RPMI7951 (cell line): ENCODE results near the gene DIPK1B. TPM values are rescaled to one million over a fixed set of nuclear protein-coding genes. Genes with fewer than 3 reads are reported as not detected.

Source experiments
- DNase-seq: peaks from one replicate; pipeline ENCODE4 v3.0.0-alpha.2; 2012; ENCODE audit warnings: low read depth
- total RNA-seq: library from RNA; depleted of rRNA; stranded (reverse); fragments of >200 nt; shearing (Covaris generic); gene quantifications from 2 replicates; pipeline ENCODE4 v1.2.3, GENCODE V29; 2014

The DIPK1B gene
- total RNA-seq, 1 experiment from 2014 or later, result not detected

DNA sequence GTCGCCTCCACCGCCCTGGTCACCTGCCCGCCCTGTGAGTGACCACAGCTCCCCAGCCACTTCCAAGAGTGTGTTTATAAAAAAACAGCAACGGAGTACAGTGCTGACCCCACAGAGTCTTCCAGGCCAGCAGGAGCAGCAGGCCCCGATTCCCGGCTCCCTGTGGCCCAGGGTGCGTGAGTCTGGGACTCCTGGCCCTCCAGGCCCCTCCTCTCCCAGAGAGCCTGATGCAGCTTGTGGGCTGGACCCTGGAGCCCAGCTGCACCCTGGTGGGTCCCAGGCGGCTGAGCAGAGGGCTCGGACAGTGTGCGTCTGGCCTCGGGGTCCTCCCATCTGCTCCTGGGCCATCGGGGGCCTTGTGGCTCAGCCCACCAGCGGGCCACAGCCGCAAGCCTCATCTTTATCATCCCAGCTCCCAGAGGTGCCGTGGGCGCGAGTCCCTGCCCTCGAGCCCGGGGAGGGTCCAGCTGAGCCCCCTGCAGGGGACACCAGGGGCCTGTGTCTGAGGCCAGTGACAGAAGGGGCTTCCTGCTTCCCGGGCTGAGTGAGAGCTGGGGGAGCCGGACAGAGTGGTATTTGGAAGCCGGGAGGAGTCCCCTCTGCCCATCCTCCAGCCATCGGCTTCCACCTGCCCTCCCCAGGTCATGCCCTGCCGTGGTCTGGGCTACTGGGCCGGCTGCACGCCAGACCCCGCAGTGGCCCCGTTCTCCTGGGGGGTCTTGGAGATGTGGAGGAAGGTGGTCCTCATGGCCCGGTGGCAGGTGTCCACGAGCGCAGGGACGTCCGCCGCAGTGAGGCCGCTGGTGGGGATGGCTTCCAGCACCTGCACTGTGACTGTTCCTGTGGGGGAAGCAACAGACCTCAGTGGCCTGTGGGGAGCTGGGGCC, 39.0 kb upstream of the DIPK1B start:
- DNase-seq, result no peak

DNA sequence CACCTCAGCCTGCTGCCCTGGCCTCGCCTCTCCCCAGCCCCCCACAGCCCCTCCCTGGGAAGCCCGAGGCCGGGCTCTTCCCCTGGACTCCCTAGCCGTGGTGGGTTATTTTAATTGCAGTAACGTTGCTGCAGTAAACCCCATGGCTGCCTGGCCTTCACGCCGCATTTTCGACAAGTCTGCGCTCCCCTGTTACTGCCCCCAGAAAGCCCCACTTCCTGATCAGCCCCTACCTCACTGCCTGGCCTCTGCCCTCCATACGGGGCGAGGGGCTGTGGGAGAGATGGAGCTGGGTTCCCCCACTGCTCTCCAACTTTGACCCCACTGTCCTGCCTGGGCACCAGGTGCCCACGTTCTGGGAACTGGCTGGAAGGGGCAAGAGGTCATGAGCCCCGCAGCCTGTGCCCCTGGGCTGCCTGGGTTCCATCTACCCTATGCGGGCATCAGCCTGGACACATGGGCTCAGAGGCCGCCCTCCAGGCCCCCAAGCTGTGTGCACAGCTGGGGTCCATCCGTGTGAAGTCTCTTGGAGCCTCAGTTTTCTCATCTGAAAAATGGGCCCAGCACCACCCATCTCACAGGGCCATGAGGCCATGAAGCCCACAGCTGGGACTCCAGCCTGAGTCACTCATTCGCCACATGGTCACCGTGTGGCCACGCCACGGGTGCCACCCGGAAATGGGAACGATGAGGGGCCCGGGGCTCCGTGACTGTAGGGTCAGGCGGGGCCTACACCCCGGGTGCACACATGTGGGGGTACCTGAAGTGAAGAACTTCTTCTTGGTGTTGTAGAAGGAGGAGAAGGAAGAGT, 38.2 kb upstream of the DIPK1B start:
- no peak for DNase-seq

DNA sequence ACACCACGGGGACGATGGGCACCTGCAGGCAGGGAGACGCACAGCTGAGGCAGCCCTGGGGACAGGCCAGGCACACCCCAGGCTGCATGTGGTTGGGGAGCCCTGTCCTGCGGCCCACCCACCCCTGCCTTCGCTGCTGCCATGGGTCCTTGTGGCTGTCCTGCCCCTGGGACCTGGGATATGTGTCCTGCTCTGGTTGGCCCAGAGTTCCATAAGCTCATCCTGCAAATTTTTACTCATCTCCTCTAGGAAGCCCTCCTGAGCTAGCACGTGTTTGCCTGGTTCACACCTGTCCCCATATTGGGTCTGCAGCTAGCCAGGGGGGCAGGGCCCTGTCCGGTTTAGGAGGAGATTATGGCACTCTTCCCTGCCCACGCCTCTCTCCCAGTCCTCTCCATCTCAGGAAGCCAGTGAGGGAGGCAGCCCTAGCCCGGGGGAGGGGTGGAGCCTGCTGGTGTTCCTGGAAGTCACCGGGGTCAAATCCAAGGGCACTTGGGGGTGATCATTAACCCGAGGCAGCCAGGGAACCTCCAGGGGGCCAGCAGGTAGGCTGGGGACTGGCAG, 37.5 kb upstream of the DIPK1B start:
- no peak for DNase-seq

DNA sequence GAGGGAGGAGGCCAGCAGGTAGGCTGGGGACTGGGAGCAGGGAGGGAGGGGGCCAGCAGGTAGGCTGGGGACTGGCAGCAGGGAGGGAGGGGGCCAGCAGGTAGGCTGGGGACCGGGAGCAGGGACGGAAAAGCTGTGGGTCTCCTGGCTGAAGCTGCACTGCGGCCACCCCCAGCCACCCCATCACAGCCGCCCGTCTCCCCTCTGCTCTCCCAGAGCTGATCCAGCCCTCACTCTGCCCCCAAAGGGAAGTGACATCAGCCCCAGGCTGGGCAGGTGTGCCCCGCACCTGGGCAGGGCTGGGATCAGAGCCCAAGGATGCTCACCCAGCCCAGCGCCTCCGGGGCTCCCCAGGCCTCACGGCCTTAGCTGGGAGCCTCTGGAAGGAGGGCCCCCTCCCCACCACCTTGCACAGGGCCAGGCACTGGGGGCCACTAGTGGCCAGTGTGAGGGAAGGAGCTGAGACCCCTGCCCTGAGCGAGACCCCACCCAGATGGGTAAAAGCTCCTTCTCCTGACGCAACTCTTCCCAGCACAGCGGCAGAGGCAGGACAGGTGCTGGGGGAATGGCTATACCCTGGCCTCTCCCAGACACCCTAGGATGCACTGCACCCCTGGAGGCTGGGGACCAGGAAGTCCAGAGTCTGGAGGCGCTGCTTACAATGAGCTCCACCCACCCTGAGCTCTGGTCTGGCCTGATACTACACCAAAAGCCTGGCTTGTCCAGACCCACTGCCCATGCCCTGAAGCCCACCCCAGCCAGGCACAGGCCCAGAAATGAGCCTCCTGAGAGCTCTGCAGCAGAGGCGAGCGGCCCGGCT, 36.7 kb upstream of the DIPK1B start:
- no peak for DNase-seq

DNA sequence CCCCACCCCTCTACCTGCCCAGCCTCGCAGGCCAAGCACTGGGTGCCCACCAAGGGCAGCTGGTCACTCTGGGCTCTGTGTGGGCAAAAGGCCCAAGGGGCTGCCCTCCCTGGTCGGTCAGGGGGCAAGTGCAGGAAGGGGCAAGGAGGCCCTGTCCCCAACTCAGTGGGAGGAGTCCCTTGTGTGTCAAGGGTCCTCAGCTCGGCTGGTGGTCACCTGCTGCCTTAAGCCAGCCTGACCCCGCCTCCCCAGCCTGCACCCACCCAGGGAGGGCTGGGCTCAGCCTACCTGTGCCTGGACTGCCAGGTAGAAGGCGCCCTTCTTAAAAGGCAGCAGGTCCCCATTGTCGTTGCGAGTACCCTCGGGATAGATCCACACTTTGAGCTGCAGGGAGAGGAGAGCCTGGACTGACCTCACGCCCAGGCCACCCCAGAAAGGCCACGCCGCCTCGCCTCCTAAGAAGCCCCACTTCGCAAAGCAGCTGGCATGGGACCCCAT, 36.0 kb upstream of the DIPK1B start:
- DNase-seq, result no peak

DNA sequence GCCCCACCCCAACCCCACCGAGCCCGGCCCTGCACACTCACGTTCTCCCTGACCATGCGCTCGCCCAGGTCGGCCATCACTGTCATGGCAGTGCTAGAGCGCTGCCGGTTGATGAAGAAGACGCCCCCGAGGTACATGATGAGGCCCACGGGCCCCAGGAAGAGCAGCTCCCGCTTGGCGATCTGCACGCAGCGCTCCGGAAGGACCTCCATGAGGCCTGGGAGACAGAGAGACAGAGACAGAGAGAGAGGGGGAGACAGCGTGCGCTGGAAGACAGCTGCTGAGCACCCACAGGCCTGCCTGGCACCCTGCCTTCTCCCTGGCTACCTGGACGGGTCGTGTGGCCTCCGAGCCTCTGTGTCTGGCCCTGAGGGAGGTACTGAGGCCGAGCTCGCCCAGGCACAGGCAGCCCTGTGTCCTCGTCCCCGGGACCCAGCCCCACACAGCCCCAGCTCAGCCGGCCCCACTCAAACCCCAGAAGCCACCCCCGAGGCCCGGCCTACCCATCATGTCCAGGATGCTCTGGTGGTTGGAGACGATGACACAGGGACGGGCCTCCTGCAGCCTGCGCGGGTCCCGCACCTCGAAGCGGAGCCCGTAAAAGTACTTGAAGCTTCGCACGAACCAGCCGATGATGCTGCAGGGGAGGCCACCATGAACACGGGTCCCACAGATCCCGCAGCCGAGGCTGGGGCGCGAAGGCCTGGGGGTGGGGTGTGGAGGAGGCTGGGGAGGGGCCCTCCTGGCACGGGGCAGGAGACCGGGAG, 35.3 kb upstream of the DIPK1B start:
- no peak for DNase-seq

DNA sequence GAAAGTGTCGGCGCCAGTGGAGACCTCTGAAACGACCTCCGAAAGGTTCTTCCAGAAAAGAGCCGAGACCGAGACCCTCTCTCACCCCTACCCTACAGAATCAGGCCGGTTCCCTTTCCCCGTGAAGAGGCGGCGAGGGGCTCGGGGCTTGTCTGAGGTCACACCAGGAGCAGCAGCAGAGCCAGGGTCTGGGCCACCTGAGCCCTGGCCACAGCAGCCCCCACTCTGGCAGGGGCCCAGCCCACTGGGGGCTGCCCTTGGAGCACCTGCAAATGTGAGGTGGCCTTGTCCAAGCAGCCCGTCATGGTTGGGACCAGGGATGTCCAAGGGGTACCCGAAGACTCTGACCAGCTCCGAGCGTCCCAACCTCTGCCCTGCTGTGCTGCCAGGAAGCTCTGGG, 34.3 kb upstream of the DIPK1B start:
- no peak for DNase-seq

DNA sequence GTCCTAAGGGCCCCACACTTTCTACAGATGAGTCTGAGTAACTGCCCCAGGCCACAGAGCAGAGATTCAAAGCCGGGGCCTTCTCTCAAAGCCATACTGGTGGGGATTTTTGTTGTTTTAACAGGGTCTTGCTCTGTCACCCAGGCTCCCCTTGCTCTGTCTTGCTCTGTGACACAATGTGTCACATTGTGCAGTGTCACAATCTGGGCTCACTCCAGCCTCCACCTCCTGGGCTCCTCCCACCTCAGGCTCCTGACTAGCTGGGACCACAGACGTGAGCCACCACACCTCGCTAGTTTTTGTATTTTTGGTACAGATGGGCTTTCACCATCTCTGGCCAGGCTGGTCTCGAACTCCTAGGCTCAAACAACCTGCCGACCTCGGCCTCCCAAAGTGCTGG, 33.7 kb upstream of the DIPK1B start:
- no peak for DNase-seq

DNA sequence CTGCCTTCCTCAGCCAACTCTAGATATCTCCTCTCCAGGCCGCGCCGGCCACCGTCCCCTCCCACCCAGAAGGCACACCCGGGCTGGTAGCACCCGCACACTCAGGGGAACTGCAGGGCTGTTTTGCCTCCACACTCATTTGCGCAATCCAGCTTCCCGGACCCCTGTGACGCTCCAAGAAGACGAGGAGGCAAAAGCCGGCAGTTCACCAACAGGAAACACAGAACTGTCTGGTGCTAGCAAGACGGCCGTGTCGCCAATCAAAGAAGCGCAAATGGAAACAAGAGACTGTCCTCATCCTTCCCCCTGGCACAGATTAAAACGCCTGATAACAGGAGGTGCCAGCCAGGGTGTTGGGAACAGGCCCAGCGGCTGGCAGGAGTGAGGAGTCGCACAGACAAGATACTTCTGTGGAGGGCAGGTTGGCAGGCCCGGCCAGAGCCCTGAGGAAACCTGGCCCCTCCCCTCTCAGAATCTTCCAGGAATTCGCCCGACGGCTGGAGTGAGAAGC, 32.9 kb upstream of the DIPK1B start:
- DNase-seq, result no peak

DNA sequence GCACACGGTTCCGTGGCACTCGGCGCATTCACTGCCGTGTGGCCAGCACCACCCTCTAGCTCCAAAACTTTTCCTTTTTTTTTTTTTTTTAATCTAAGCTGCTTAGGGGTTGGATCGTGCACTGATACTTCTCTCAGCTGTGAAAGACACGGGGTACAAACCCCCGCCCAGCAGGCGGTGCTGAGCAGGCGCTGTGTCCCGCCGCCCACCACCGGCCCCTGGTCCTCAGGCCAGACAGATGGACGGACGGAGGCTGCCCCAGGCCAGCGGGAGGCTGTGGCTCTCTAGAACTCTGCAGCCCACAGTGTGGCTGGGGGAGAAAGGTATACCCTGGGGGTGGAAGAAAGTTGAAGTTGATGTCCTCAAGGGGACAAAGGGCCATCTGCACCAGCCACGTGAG, 31.3 kb upstream of the DIPK1B start:
- no peak for DNase-seq

DNA sequence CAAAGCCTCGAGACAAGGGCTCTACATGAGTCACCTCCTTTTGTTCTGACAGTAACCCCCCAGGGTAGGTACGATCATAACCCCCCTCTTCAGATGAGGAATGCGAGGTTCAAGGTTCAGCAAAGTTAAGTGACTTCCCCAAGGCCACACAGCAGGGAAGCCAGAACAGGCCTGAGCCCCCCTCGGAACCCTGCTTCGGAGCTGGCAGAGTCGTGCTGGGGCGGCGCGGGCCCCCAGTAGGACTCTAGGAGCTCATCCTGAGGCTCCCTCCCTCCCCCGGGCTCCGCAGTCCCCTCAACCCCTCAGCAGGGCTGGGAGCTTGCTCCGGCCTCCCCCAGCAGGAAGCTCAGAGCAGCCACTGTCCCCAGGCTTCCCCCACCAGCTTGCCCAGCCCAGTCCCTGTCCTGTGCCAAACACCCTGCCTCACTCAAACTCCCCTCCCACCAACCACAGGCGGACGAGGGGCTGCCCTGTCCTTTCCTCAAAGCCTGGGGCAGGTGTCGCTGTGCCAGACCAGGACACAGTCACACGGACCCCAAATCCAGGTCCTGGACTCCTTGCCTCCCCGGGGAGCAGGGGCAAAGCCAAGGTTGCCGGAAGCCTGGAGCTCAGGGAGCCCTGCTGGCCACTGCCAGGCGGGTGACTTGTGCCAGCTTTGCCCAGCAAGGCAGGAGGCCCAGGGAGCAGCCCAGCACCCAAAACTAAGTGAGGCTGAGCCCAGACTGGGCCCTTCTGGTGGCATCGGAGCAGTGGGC, 30.2 kb upstream of the DIPK1B start:
- no peak for DNase-seq

DNA sequence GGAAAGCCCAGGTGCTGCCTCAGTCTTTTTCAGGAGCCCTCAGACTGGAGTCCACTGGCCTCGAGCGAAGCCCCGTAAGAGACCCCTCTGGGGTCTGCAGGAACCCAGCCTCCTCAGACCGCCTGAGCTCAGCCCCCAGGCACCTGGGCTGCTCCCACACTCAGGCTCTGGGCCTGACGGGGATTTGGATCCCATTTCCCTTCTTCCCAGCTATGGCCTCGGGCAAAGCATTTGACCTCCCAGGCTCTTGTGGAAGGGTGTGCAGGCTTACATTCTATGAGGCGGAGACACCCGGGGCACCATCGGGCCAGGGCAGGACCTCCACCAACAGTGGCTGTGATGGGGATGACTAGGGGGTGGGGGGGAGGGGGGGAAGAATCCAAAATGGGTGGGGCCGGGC, 29.7 kb upstream of the DIPK1B start:
- DNase-seq, result no peak

DNA sequence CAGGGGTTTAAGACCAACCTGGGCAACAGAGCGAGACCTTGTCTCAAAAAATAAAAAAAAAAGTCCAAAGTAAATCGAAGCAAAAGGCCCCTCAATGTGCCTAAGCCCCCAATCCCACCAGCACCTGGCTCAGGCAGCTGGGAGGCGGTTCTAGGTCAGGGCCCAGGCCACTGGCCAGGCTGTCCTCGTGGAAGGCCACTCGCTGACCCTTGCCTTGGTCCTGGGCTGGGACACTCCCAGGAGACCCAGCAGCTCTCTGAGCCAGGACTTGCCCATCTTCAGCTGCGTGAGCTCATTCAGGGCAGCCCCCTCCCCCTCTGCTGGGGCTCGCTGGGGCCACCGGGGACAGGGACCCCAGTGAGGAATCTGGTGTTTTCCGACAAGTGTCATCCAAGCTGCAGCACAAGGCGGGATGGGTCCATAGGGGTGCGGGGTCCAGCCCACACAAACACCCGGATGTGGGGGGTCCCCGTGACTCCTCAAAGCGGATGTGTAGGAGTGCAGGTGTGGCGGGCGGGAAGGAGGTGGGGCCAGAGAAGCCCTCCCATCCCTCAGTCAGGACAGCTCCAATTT, 29.1 kb upstream of the DIPK1B start:
- no peak for DNase-seq

DNA sequence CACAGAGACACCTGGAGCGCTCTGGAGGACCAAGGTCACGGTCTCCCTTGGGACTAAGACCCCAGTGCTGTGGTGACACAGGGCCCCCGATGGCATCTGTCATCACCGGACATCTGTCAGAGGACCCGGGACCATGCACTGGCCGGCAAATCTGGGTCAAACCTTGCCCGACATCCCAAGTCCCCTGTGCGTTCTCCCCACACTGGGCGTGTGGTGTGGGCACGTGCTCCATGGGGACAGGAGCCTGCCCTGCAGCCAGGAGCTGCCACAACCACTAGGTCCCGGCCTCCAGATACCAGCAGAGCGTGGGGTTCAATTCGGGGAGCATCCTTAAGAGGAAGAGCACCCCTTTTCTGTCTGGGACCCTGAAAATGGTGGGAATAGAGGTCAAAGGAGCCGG, 28.6 kb upstream of the DIPK1B start:
- no peak for DNase-seq

DNA sequence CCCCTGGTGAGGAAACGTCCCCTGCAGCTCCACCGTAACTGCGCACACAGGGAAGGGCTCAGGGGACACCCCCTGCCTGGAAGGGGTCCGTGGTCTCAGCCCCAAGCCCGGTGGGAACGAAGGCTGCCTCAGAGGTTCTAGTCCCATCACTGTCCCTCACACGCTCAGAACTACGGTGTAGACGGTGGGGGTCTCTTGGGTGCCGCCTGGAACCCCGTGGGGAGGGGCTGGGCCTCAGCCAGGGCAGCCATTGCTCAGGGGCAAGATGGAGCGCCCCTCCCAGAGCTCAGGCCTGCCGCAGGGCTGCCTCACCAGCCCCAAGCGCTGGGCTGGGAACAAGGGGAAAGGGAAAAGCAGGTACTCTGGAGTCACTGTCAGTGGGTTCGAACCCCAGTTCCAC, 28.0 kb upstream of the DIPK1B start:
- no peak for DNase-seq

DNA sequence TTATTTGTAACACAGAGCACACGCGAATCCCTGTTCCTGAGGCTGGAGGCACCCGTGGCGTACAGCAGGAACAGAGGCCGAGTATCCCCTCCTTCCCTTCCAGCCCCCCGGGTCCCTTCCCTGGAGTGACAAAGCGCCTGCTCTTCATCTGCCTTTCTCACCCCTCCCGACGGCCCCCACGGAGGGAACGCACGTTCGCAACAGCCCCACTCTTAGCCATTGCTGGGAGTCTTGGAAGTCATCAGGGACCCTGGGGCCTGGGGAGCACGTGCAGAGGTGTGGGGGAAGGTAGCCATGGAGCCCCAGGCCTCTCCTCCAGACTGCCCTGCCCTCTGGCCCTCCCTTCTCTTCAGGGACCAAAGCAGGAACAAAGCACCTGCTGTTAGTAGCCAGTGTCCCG, 27.6 kb upstream of the DIPK1B start:
- no peak for DNase-seq

DNA sequence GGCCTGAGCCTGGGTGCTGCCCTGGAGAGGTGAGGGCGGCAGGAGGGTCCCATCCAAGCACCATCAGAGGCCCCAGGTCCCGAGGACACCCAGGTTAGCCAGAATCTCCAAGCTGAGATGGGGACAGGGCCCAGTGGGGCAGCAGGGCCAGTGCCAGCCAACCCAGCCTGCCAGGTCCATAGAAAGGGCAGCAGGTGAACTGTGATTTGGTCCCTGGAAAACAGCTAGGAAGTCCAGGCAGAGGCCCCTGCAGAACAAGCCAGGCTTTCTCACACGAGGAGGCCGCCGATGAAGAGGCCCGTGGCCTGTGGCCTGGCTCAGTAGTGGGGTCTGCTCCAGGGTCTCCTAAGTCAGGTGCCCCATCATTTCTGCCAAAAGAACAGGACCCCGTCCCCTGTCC, 27.2 kb upstream of the DIPK1B start:
- DNase-seq, result no peak

DNA sequence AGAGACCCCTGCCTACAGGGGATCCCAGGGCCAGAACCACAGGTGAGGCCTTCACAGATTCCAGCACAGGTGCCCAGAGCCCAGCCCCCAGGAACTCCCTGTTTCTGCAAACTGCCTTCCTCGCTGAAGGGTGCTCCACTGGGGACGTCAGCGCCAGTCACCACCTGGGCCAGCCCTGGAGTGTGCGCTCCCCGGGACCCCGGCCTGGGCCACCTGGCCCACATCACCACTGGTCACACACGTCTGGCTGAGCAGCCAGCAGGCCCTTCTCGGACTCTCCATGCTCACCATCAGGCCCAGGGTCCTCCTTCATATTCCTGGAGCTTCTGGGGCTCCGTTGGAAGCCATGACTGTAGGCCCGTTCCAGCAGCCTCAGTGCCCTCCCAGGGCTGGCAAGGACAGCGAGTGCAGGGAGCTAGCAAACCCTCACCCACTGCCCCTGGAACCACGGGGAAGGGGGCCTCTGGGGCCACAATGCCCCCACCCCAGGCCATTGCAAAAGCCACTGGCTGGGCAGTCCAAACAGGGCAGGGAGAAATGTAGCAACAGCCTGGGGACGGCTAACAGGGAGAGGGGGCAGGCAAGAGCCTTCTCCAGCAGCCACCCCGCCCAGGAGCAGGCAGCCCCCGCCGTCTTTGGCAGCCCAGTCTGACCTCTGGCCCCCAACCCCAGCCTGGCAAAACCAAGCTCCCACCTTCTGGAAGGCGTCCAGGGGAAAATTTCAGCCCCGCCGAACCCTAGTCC, 26.4 kb upstream of the DIPK1B start:
- DNase-seq, result no peak

DNA sequence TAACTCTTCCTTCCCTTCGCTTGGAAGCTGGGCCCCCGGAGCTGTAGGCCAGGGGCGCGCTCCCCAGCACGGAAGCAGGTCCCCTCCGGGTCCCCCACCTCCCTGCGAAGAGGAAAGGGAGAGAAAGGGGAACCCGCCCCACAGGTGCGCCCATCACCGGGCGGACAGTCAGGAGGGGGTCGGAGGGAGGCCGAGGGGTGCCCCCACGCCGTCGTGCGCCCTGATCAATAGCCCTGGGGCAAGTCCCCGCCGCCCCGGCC, 25.9 kb upstream of the DIPK1B start:
- DNase-seq, result no peak
